Esophagus squamous epithelium (tissue), 5 donors: ENCODE results near the gene EFCAB8. TPM values are rescaled to one million over a fixed set of nuclear protein-coding genes. Genes with fewer than 3 reads are reported as not detected.

Experiments used
- DNase-seq: peaks from one replicate; lab custom pipeline; 2025; lab: John Stamatoyannopoulos, UW
- H3K27ac ChIP-seq, 4 donors: fragments of 200-600 bp; sonication (generic); one replicate each; pipeline ENCODE4 v1.5.1; 2016 to 2019; ENCODE audit warnings: mild to moderate bottlenecking in 1 of 4
- H3K27me3 ChIP-seq, 4 donors: fragments of 200-600 bp; sonication (generic); 1 replicate in 3 of 4; 2 replicates in 1 of 4; pipeline versions ENCODE4 v1.5.1 to v1.6.0; 2017 to 2021; ENCODE audit warnings: antibody characterized with exemption in 1 of 4
- H3K36me3 ChIP-seq, 3 donors: fragments of 200-600 bp; sonication (generic); one replicate each; pipeline ENCODE4 v1.5.1; 2016 to 2019
- H3K4me1 ChIP-seq, 3 donors: fragments of 200-600 bp; sonication (generic); one replicate each; pipeline ENCODE4 v1.5.1; 2017 to 2019
- H3K4me3 ChIP-seq, 4 donors: fragments of 200-600 bp; sonication (generic); 1 replicate in 3 of 4; 2 replicates in 1 of 4; pipeline ENCODE4 v1.5.1; 2016 to 2019; ENCODE audit warnings: mild to moderate bottlenecking in 2 of 4, moderate library complexity in 1 of 4
- H3K9me3 ChIP-seq, 3 donors: fragments of 200-600 bp; sonication (generic); one replicate each; pipeline ENCODE4 v1.5.1; 2016 to 2019
- POLR2A ChIP-seq, 4 donors: fragments of 450-650 bp; IDR thresholded peaks; one replicate each; pipeline ENCODE4 v1.6.1; 2017; ENCODE audit warnings: antibody characterized with exemption in 4 of 4, mild to moderate bottlenecking in 4 of 4, moderate library complexity in 3 of 4
- WGBS, 2 donors: methylation state at CpG; one replicate each; pipeline ENCODE4 v1.1.5; 2018; 5-methylcytosine and 5-hydroxymethylcytosine counted together
- intact Hi-C: fragments of 100-400 bp; cut with DNase I; formaldehyde crosslinking; loops from one replicate; pipeline ENCODE4 v1.15.0; 2022
- total RNA-seq, 4 donors: library from RNA; depleted of rRNA; stranded (reverse); fragments of >200 nt; gene quantifications; one replicate each; pipeline ENCODE4 v1.1.0, GENCODE V29; 2016
- TF ChIP-seq, protein P1 (sequence below), 6 experiments: fragments of 450-650 bp in 4 of 6; fragments of 200-600 bp in 2 of 6; sonication (generic) in 2 of 6; IDR thresholded peaks; one replicate each; pipeline ENCODE4 v1.5.1; 2016 to 2019; ENCODE audit warnings: antibody characterized with exemption in 6 of 6, mild to moderate bottlenecking in 4 of 6, moderate library complexity in 4 of 6
- donor health status: DM: yes; HTN: yes; CAD: no.

EFCAB8 gene
- total RNA-seq, 4 donors from 2014 or later: 0.38 TPM; not detected in 3

DNA sequence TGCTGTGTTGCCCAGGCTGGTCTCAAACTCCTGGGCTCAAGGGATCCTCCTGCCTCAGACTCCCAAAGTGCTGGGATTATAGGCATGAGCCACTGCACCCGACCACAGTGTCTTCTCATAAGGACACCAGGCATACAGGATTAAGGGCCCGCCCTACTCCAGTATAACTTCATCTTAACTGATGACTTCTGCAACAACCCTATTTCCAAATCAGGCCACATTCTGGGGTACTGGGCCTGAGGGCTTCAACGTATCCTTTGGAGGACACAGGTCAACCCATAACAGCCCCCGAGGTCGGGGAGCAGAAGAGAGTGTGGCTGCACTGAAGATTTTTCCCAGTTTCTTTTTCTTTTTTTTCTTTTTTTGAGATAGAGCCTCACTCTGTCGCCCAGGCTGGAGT, 105.9 kb downstream of the EFCAB8 start:
- intact Hi-C loops: no loop called here
- no peak for DNase-seq
- H3K27ac ChIP-seq: no peak overlapping the region
- no peak overlapping the region for H3K4me3 ChIP-seq
- no peaks in the 10 kb centered on the region for H3K9me3 ChIP-seq
- H3K27me3 ChIP-seq: peaks cover 0 to 13% (median 0%) of the 10 kb centered on the region in 4 donors
- peaks cover 0 to 13% (median 0%) of the 10 kb centered on the region in 3 donors for H3K4me1 ChIP-seq
- WGBS, 2 donors: 87 to 90% methylated on average over 6 of the region's 6 CpGs
- TF ChIP-seq, protein P1, sequence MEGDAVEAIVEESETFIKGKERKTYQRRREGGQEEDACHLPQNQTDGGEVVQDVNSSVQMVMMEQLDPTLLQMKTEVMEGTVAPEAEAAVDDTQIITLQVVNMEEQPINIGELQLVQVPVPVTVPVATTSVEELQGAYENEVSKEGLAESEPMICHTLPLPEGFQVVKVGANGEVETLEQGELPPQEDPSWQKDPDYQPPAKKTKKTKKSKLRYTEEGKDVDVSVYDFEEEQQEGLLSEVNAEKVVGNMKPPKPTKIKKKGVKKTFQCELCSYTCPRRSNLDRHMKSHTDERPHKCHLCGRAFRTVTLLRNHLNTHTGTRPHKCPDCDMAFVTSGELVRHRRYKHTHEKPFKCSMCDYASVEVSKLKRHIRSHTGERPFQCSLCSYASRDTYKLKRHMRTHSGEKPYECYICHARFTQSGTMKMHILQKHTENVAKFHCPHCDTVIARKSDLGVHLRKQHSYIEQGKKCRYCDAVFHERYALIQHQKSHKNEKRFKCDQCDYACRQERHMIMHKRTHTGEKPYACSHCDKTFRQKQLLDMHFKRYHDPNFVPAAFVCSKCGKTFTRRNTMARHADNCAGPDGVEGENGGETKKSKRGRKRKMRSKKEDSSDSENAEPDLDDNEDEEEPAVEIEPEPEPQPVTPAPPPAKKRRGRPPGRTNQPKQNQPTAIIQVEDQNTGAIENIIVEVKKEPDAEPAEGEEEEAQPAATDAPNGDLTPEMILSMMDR (IDR thresholded peaks at IDR 0.05): no peak
- TF ChIP-seq POLR2A (IDR thresholded peaks at IDR 0.05): no peak
- no peaks in the 10 kb centered on the region for H3K36me3 ChIP-seq

DNA sequence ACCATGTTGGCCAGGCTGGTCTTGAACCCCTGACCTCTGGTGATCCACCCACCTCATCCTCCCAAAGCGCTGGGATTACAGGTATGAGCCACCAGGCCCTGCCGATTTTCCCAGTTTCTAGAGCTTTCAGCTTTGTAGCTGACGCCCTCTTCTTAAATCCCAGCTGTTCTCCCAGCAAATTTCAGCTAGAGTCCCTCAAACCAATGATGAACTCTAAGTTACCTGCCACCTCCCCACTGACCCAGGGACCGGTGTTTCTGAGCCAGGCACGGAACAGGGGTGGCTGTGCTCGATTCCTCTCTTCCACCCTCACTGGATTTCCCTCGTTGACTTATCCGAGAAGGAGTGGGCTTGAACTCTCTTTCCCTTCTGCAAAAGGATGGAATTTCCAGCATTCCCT, 106.4 kb downstream of the EFCAB8 start:
- H3K27ac ChIP-seq: no peak overlapping the region
- no peak for DNase-seq
- peaks cover 0 to 13% (median 0%) of the 10 kb centered on the region in 3 donors for H3K4me1 ChIP-seq
- H3K36me3 ChIP-seq: no peaks in the 10 kb centered on the region
- no peak overlapping the region for H3K4me3 ChIP-seq
- no peaks in the 10 kb centered on the region for H3K9me3 ChIP-seq
- intact Hi-C loops: no loop called here
- H3K27me3 ChIP-seq: peaks cover 0 to 13% (median 0%) of the 10 kb centered on the region in 4 donors
- 72 to 73% methylated on average over 6 to 8 of the region's 8 CpGs for WGBS, 2 donors
- TF ChIP-seq, protein P1 (IDR thresholded peaks at IDR 0.05): no peak
- TF ChIP-seq POLR2A (IDR thresholded peaks at IDR 0.05): no peak

DNA sequence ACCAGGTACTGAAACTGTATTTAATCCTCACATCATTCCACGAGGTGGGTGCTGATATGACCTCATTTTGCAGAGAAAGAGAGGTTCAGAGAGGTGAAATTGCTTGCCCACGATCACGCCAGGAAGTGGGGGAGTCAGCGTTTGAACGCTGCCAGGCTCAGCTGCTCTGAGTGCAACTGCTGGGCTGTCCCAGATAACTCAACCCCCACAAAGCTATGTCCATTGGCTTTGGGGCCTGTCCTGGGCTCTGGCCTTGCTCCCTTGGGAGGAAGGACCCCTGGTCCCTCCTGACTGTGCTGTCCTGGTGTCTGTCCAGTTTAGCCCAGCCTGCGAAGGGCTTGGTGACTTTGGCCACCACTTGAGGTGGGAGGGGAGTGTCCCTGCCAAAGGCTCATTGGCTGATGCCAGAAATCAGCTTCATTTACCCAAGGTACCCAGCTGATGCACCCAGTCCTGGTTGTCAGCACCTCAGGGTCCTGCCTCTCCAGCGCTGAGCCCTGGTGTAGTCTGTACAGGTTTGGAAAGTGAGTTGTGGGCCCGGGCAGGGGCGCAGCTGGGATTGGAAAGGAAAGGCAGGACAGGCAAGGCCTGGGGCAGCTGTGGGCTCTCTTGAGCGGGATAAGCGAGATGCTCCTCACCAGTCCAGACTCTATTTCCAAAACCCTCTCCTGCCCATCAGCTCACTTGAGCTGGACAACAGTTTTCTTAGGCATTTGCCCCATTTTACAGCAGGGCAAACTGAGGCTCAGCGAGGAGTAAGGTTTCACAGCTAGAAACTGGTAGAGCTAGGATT, 107.1 kb downstream of the EFCAB8 start:
- H3K27me3 ChIP-seq: peaks cover 0 to 13% (median 0%) of the 10 kb centered on the region in 4 donors
- no peak overlapping the region for H3K4me3 ChIP-seq
- TF ChIP-seq POLR2A (IDR thresholded peaks at IDR 0.05): no peak
- TF ChIP-seq, protein P1 (IDR thresholded peaks at IDR 0.05): no peak
- WGBS, 2 donors: 45 to 59% methylated on average over 6 to 7 of the region's 12 CpGs
- no peak overlapping the region for H3K27ac ChIP-seq
- no peaks in the 10 kb centered on the region for H3K36me3 ChIP-seq
- H3K9me3 ChIP-seq: no peaks in the 10 kb centered on the region
- intact Hi-C loops: no loop called here
- DNase-seq: no peak
- H3K4me1 ChIP-seq: peaks cover 0 to 20% (median under 1%) of the 10 kb centered on the region in 3 donors

DNA sequence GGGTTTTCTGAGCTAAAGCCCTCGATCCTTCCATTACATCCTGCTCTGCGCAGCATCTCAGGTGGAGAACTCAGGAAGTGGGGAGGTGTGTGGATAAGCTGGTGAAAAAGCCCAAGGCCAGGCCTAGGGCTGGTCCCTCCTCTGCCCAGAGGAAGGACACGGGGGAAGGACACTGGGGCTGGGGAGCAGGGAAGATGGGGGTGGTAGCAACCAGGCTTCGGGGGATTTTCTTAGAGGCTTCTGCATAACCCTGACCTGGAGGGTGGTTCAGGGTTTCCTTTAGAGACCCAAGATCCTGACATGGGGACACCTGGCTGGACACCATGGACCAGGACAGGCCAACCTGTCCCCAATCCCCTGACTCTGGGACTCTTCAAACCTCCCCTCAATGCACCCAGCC, 107.7 kb downstream of the EFCAB8 start:
- Histone ChIP-seq H3K4me3 (no peak overlapping the region), H3K4me1 (peaks cover 0 to 26% (median 7%) of the 10 kb centered on the region in 3 donors), H3K27me3 (peaks cover 0 to 13% (median 0%) of the 10 kb centered on the region in 4 donors), H3K27ac (no peak overlapping the region), H3K36me3 (no peaks in the 10 kb centered on the region), H3K9me3 (no peaks in the 10 kb centered on the region)
- TF ChIP-seq, protein P1 (IDR thresholded peaks at IDR 0.05): no peak
- no peak for TF ChIP-seq POLR2A (IDR thresholded peaks at IDR 0.05)
- intact Hi-C loops: no loop called here
- no peak for DNase-seq
- 79 to 82% methylated on average over 3 to 4 of the region's 4 CpGs for WGBS, 2 donors
